Stimulated activated CD4-positive, alpha-beta T cell treated with anti-CD3 and anti-CD28 coated beads, Interleukin-1b, Interleukin-23, amount 100 ng/mL, for 1 hour (primary cell): ENCODE data around the gene ZSWIM6.

Experiments used
- DNase-seq, 2 donors: peaks; one replicate each; pipeline ENCODE4 v3.0.0-alpha.2; 2020; ENCODE audit warnings: low read depth in 2 of 2

Gene ZSWIM6

GRCh38 chr5:61307191-61307590, 24.9 kb upstream of the ZSWIM6 start:
- DNase-seq, result no peak

- no peak for DNase-seq
Observed at GRCh38 chr5:61307611-61308010, 24.4 kb upstream of the ZSWIM6 start.

GRCh38 chr5:61308712-61309111, 23.3 kb upstream of the ZSWIM6 start:
- no peak for DNase-seq

GRCh38 chr5:61309115-61309514, 22.9 kb upstream of the ZSWIM6 start:
- DNase-seq, result no peak

- DNase-seq, result no peak
Observed at GRCh38 chr5:61311056-61311610, 20.9 kb upstream of the ZSWIM6 start.

- no peak for DNase-seq
Observed at GRCh38 chr5:61311836-61312808, 19.9 kb upstream of the ZSWIM6 start.

- no peak for DNase-seq
Observed at GRCh38 chr5:61313960-61314681, 17.9 kb upstream of the ZSWIM6 start.

- no peak for DNase-seq
Observed at GRCh38 chr5:61318376-61318775, 13.7 kb upstream of the ZSWIM6 start.

- no peak for DNase-seq
Observed at GRCh38 chr5:61319388-61320146, 12.5 kb upstream of the ZSWIM6 start.

GRCh38 chr5:61320860-61321259, 11.2 kb upstream of the ZSWIM6 start:
- DNase-seq, result no peak

- DNase-seq, result no peak
Observed at GRCh38 chr5:61321669-61322068, 10.4 kb upstream of the ZSWIM6 start.

- DNase-seq, result no peak
Observed at GRCh38 chr5:61322738-61323725, 9.0 kb upstream of the ZSWIM6 start.

GRCh38 chr5:61327760-61328753, 4.0 kb upstream of the ZSWIM6 start:
- no peak for DNase-seq

- DNase-seq, result no peak
Observed at GRCh38 chr5:61328791-61329549, 3.1 kb upstream of the ZSWIM6 start.

- DNase-seq, result no peak
Observed at GRCh38 chr5:61329550-61330128, 2.4 kb upstream of the ZSWIM6 start.

GRCh38 chr5:61330341-61330844, 1.7 kb upstream of the ZSWIM6 start:
- no peak for DNase-seq

GRCh38 chr5:61330845-61331406, 1.1 kb upstream of the ZSWIM6 start:
- DNase-seq, result peak; percentile 43 to 49

GRCh38 chr5:61332358-61332749, 296 bp downstream of the ZSWIM6 start:
- peak in 1 of 2 donors; percentile 9 for DNase-seq
